D721Med (cell line): ENCODE measurements around the gene SEMA4A.
"Not testable (repeated sequence)": the region's sequence is repeated elsewhere in the genome, so short reads cannot be mapped to it uniquely, and the experiment has no call there.

ENCODE experiments used
- DNase-seq: peaks from one replicate; pipeline ENCODE4 v3.0.0; 2011; ENCODE audit warnings: low spot score; ENCODE audit not compliant: insufficient read length
- FAIRE-seq: peaks from 2 replicates; lab custom pipeline; 2011; peaks lifted over from hg19 to GRCh38; lab: Jason Lieb, UNC
- TF ChIP-seq, protein P1 (sequence below): IDR thresholded peaks from 2 replicates; pipeline ENCODE4 v1.5.1; 2012; ENCODE audit warnings: mild to moderate bottlenecking, control low read depth; ENCODE audit not compliant: insufficient read depth; ENCODE audit errors: missing control alignments

The SEMA4A gene

DNA sequence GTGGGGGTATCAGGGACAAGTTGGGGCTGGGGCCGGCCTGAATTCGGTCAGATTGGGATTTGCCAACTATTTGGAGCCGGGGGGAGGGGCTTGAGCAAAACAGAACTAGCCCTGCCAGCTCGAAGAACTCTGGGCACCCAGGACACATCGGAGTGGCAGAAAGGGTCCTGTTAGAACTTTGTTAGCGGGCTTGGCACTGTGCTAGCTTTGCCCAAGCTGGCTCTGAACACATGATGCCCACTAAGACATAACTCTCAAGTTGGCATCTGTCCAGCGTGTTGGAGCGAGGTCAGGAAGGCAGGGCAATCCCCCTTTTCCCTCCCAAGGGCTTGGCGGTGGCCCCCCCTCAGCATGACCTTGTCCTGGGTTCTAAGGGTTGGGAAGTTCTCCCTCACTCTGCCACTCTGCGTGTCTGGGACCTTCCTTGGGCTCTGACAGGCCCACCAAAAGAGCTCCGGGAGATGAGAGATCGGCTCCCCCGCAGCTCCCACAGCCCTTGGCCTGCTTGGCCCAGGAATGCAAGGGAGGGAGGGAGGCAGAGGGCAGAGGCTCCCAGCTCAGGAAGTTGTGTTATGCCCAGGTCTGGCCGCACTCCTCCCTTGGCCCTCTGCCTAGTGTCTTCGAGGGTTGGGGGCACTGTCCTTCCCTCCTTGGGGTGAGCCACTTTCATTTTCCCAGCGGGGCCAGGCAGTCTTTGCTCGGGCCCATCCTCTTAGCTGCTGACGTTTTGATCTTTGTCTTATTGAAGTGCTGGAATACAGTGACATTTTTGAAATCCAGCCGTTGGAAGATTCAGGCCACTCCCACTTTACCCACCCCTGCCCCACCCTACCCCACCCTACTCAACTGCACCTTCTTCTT is 37.6 kb upstream of the SEMA4A start:
- FAIRE-seq (no peak), DNase-seq (no peak)
- TF ChIP-seq, protein P1, sequence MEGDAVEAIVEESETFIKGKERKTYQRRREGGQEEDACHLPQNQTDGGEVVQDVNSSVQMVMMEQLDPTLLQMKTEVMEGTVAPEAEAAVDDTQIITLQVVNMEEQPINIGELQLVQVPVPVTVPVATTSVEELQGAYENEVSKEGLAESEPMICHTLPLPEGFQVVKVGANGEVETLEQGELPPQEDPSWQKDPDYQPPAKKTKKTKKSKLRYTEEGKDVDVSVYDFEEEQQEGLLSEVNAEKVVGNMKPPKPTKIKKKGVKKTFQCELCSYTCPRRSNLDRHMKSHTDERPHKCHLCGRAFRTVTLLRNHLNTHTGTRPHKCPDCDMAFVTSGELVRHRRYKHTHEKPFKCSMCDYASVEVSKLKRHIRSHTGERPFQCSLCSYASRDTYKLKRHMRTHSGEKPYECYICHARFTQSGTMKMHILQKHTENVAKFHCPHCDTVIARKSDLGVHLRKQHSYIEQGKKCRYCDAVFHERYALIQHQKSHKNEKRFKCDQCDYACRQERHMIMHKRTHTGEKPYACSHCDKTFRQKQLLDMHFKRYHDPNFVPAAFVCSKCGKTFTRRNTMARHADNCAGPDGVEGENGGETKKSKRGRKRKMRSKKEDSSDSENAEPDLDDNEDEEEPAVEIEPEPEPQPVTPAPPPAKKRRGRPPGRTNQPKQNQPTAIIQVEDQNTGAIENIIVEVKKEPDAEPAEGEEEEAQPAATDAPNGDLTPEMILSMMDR: no peak

DNA sequence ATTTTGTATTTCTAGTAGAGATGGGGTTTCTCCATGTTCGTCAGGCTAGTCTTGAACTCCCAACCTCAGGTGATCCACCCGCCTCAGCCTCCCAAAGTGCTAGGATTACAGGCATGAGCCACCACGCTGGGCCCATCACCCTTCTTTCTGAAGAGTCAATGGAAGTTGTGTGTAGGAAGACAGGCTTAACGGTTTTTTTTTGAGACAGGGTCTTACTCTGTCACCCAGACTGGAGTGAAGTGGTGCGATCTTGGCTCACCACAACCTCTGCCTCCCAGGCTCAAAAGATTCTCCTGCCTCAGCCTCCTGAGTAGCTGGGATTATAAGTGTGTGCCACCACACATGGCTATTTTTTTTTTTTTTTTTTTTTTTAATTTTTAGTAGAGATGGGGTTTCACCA is 36.7 kb upstream of the SEMA4A start:
- FAIRE-seq, DNase-seq: not testable (repeated sequence)

DNA sequence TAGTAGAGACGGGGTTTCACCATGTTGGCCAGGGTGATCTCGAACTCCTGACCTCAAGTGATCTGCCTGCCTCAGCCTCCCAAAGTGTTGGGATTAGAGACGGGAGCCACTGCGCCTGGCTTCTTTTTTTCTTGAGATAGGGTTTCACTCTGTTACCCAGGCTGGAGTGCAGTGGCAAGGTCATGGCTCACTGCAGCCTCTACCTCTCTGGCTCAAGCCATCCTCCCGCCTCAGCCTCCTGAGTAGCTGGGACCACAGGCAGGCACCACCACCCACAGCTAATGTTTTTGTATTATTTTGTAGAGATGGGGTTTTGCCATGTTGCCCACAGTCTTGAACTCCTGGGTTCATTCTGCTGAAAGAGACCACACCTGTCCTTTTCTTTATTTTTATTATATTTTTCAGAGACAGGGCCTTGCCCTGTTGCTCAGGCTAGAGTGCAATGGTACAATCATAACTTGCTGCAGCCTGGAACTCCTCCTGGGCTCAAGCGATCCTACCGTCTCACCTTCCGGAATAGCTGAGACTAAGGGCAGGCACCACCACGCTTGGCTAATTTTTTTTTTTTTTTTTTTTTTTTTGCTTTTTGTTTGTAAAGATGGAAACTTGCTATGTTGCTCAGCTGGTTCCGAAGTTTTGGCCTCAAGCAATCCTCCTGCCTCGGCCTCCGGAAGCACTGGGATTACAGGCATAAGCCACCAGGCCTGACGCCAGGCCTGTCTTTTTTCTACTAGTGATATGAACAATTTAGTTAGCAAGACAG is 35.8 kb upstream of the SEMA4A start:
- no peak for DNase-seq
- TF ChIP-seq, protein P1: no peak
- no peak for FAIRE-seq

DNA sequence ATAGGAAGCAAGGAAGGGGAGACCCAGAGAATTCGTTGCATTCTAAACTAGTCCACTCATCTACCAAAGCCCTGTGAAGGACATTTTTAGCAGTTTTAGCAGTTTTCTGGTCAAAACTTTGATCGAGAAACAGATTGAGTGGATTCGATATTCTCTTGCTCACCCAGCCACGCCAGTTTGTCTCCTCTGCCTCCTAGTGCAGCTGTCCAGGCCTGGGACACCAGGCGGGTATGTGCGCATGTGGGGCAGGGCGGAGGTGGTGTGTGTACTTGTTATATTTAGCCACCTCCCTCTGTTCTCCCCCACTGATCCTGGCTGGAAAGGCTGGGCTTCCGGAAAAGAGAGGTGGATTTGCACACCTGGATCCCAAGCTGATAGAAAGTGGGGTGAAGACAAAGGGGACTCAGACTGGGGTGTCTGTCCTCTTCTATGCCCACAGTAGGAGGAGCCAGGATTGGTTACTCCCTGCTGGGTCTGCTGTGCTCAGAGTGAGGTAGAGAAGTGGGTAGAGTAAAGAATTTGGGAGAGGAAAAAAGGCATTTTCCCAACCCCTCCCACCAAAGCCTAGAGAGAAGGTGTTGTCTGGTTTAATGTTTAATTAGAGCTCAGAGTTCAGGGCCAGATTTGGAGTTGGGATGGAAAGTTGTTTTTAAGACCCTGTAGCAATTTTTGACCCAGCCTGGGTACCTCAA is 35.1 kb upstream of the SEMA4A start:
- TF ChIP-seq, protein P1: no peak
- FAIRE-seq (no peak), DNase-seq (no peak)

DNA sequence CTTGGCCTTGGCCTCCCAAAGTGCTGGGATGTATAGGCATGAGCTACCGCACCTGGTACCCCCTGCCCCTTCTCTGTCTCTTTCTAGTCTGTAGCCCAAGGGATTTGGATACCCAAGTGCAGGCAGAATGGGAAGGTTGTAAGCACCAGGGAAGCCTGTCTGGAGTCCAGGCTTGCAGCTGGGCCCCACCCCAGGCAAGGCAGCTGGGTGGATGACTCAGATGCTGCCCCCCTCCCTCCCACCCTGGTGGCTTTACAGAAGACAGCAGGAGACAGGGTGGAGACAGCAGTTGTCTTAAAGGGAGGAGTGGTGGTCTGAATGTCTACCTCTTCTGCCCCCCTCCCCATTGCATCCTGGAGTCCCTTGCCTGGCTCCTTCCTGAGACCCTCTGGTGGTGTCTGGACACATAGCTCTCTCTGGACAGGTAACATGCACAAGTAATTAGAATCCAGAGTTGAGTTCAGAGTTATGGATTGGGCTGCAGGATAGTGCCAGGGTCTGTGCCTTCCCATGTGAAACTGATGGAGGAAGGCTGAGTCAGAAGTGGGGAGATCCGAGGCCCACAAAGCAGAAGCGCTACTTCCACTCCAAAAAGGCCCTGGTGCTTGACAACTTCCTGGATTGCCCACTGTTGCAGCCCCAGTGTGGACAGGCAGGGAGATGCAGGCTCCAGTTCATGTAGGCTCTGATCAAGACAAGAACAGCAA is 33.7 kb upstream of the SEMA4A start:
- TF ChIP-seq, protein P1: no peak
- DNase-seq (no peak), FAIRE-seq (no peak)

DNA sequence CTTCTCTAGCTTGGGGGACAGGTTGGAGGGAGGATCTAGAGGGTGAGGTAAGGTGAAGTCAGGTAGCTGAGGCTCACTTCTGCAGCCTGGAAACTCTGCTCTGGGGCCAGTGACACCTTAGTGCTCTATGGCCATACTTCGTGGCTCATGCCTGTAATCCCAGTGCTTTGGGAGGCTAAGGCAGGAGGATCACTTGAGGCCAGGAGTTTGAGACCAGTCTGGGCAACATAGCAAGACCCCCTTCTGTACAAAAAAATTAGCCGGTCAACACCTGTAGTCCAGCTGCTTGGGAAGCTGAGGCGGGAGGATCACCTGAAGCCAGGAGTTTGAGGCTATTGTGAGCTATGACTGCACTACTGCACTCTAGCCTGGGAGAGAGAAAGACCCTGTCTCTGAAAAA is 33.1 kb upstream of the SEMA4A start:
- TF ChIP-seq, protein P1: no peak
- DNase-seq (no peak), FAIRE-seq (no peak)

DNA sequence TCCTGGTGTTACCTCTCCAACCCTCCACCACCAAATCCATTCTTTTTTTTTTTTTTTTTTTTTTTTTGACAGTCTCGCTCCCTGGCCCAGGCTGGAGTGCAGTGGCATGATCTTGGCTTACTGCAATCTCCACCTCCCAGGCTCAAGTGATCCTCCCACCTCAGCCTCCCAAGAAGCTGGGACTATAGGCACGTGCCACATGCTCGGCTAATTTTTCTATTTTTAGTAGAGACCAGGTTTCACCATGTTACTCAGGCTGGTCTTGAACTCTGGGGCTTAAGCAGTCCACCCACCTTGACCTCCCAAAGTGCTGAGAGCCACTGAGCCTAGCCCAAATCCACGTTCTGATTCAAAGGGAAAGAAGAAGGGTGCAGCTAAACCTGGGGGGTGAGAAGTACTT is 32.4 kb upstream of the SEMA4A start:
- not testable (repeated sequence) for DNase-seq, FAIRE-seq
